ENCODE results near the gene RIC1.
"Not testable (repeated sequence)": the region's sequence is repeated elsewhere in the genome, so short reads cannot be mapped to it uniquely, and the experiment has no call there.

Gene RIC1

GRCh38 chr9:5671711-5672353, 42.9 kb downstream of the RIC1 start:
- no peak for DNase-seq (ENCODE audit: low read depth)

GRCh38 chr9:5675046-5675445, 46.1 kb downstream of the RIC1 start:
- DNase-seq (ENCODE audit: low read depth): not testable (repeated sequence)

GRCh38 chr9:5683591-5683990, 54.7 kb downstream of the RIC1 start:
- not testable (repeated sequence) for DNase-seq (ENCODE audit: low read depth)

- no peak for DNase-seq (ENCODE audit: low read depth)
Measured at GRCh38 chr9:5684101-5684500, 55.2 kb downstream of the RIC1 start.

GRCh38 chr9:5688109-5688508, 59.2 kb downstream of the RIC1 start:
- no peak for DNase-seq (ENCODE audit: low read depth)

GRCh38 chr9:5690278-5690677, 61.4 kb downstream of the RIC1 start:
- no peak for DNase-seq (ENCODE audit: low read depth)

GRCh38 chr9:5695860-5696259, 67.0 kb downstream of the RIC1 start:
- no peak for DNase-seq (ENCODE audit: low read depth)

GRCh38 chr9:5696884-5697283, 68.0 kb downstream of the RIC1 start:
- no peak for DNase-seq (ENCODE audit: low read depth)

GRCh38 chr9:5698004-5698403, 69.1 kb downstream of the RIC1 start:
- no peak for DNase-seq (ENCODE audit: low read depth)

- no peak for DNase-seq (ENCODE audit: low read depth)
Measured at GRCh38 chr9:5698810-5699556, 70.1 kb downstream of the RIC1 start.

- DNase-seq (ENCODE audit: low read depth): no peak
Measured at GRCh38 chr9:5708414-5708813, 79.5 kb downstream of the RIC1 start.

- DNase-seq (ENCODE audit: low read depth): no peak
Measured at GRCh38 chr9:5712651-5713390, 83.9 kb downstream of the RIC1 start.

GRCh38 chr9:5714501-5715401, 85.8 kb downstream of the RIC1 start:
- DNase-seq (ENCODE audit: low read depth): no peak

GRCh38 chr9:5715548-5716127, 86.7 kb downstream of the RIC1 start:
- no peak for DNase-seq (ENCODE audit: low read depth)

GRCh38 chr9:5717434-5717833, 88.5 kb downstream of the RIC1 start:
- not testable (repeated sequence) for DNase-seq (ENCODE audit: low read depth)

- DNase-seq (ENCODE audit: low read depth): no peak
Measured at GRCh38 chr9:5718296-5719032, 89.6 kb downstream of the RIC1 start.

- DNase-seq (ENCODE audit: low read depth): no peak
Measured at GRCh38 chr9:5719100-5719926, 90.4 kb downstream of the RIC1 start.

GRCh38 chr9:5720151-5720550, 91.2 kb downstream of the RIC1 start:
- no peak for DNase-seq (ENCODE audit: low read depth)

- no peak for DNase-seq (ENCODE audit: low read depth)
Measured at GRCh38 chr9:5721279-5722087, 92.6 kb downstream of the RIC1 start.

All from stimulated activated CD8-positive, alpha-beta memory T cell treated with anti-CD3 and anti-CD28 coated beads, Interleukin-15, amount 100 ng/mL, for 24 hours (primary cell).